HepG2 (cell line): Measurements from ENCODE around the gene ARL6IP4. TPM values are rescaled to one million over a fixed set of nuclear protein-coding genes. Genes with fewer than 3 reads are reported as not detected.

ENCODE experiments used
- ARHGAP35 ChIP-seq: sonication (generic); formaldehyde crosslinking; IDR thresholded peaks from 2 replicates; pipeline ENCODE4 v1.9.0; 2022; ENCODE audit warnings: mild to moderate bottlenecking, inconsistent platforms, moderate library complexity, missing genetic modification reagents, borderline replicate concordance
- ESRRA ChIP-seq: sonication (generic); formaldehyde crosslinking; IDR thresholded peaks from 2 replicates; pipeline ENCODE4 v1.5.1; 2020; ENCODE audit warnings: mild to moderate bottlenecking, low read depth, missing genetic modification reagents
- FOXA3 ChIP-seq: IDR thresholded peaks from 2 replicates; pipeline ENCODE4 v1.6.1; 2016; ENCODE audit warnings: missing genetic modification reagents, missing compliant biosample characterization
- GABPB1 ChIP-seq: IDR thresholded peaks from 2 replicates; pipeline ENCODE4 v1.6.1; 2016; ENCODE audit warnings: mild to moderate bottlenecking, missing genetic modification reagents, moderate library complexity, missing compliant biosample characterization
- GATAD2A ChIP-seq: IDR thresholded peaks from 2 replicates; pipeline ENCODE4 v1.6.1; 2016
- GPN1 ChIP-seq: sonication (generic); formaldehyde crosslinking; IDR thresholded peaks from 2 replicates; pipeline ENCODE4 v1.5.1; 2020; ENCODE audit warnings: missing genetic modification reagents, borderline replicate concordance
- JUND ChIP-seq: sonication (generic); formaldehyde crosslinking; IDR thresholded peaks from 2 replicates; pipeline ENCODE4 v1.8.0; 2022; ENCODE audit warnings: mild to moderate bottlenecking, missing genetic modification reagents
- MYC ChIP-seq: sonication (generic); formaldehyde crosslinking; IDR thresholded peaks from 2 replicates; pipeline ENCODE4 v1.9.0; 2021; ENCODE audit warnings: missing genetic modification reagents, borderline replicate concordance
- PLSCR1 ChIP-seq: sonication (generic); formaldehyde crosslinking; IDR thresholded peaks from 2 replicates; pipeline ENCODE4 v1.5.0; 2020; ENCODE audit warnings: missing genetic modification reagents, mild to moderate bottlenecking, borderline replicate concordance
- REL ChIP-seq: sonication (generic); formaldehyde crosslinking; conservative IDR thresholded peaks from 2 replicates; pipeline ENCODE4 v1.8.0; 2022; ENCODE audit warnings: mild to moderate bottlenecking, missing genetic modification reagents, moderate library complexity
- RFX1 ChIP-seq: fragments of 450-650 bp; IDR thresholded peaks from 2 replicates; pipeline ENCODE4 v1.6.1; 2017
- ZNF281 ChIP-seq: sonication (generic); formaldehyde crosslinking; IDR thresholded peaks from 2 replicates; pipeline ENCODE4 v1.4.0; 2020; ENCODE audit warnings: missing genetic modification reagents, borderline replicate concordance
- ZNF512B ChIP-seq: sonication (generic); formaldehyde crosslinking; IDR thresholded peaks from 2 replicates; pipeline ENCODE4 v1.5.1; 2020; ENCODE audit warnings: missing genetic modification reagents, mild to moderate bottlenecking, borderline replicate concordance
- ZNF687 ChIP-seq: sonication (generic); formaldehyde crosslinking; IDR thresholded peaks from 2 replicates; pipeline ENCODE4 v1.5.1; 2020; ENCODE audit warnings: mild to moderate bottlenecking, missing genetic modification reagents, moderate library complexity
- ZNF737 ChIP-seq: sonication (generic); formaldehyde crosslinking; IDR thresholded peaks from 2 replicates; pipeline ENCODE4 v1.5.0; 2020; ENCODE audit warnings: missing genetic modification reagents, mild to moderate bottlenecking, borderline replicate concordance
- ZSCAN9 ChIP-seq: IDR thresholded peaks from 2 replicates; pipeline ENCODE4 v1.6.1; 2016; ENCODE audit warnings: borderline replicate concordance
- polyA plus RNA-seq, 8 experiments: library from polyadenylated mRNA; depleted of rRNA in 3 of 8; stranded (reverse) in 7 of 8; unstranded in 1 of 8; fragments of >200 nt; fragmentation: Illumina TruSeq in 4 of 8; extraction: Trizol in 4 of 8; gene quantifications; 2 replicates each; pipeline versions ENCODE4 v1.2.1 to v1.2.3, GENCODE V29; 2011 to 2016; ENCODE audit warnings: low read depth in 4 of 8, missing spikeins in 1 of 8, mixed read lengths in 1 of 8; ENCODE audit not compliant: insufficient read depth in 1 of 8
- total RNA-seq, 5 experiments: library from RNA; depleted of rRNA; stranded (reverse); fragments of >200 nt; fragmentation: Illumina TruSeq; extraction: Trizol; gene quantifications; 2 replicates each; pipeline ENCODE4 v1.2.3, GENCODE V29; 2016; ENCODE audit warnings: low read depth in 1 of 5
- TF ChIP-seq, protein P1 (sequence below): IDR thresholded peaks from 2 replicates; pipeline ENCODE4 v1.6.1; 2012; ENCODE audit warnings: inconsistent platforms

Gene ARL6IP4
- total and polyA plus RNA-seq, 2 of the 13 experiments (the other 11 are each of a cell fraction or from before 2014, with no cell fraction given): 155 to 220 TPM

- TF ChIP-seq ZSCAN9 (CRISPR knock-in tag): no peak
- TF ChIP-seq GABPB1 (CRISPR knock-in tag): 0 out of 2 replicates have a peak, but pooled peaks have one; percentile 29
- TF ChIP-seq ZNF737 (CRISPR knock-in tag): no peak
- no peak for TF ChIP-seq PLSCR1
- no peak for TF ChIP-seq REL (CRISPR knock-in tag)
- TF ChIP-seq, protein P1, sequence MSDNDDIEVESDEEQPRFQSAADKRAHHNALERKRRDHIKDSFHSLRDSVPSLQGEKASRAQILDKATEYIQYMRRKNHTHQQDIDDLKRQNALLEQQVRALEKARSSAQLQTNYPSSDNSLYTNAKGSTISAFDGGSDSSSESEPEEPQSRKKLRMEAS: 0 out of 2 replicates have a peak, but pooled peaks have one; percentile 28
- no peak for TF ChIP-seq ZNF281
- TF ChIP-seq RFX1: no peak
- TF ChIP-seq FOXA3 (CRISPR knock-in tag): peak; percentile 45; the same call in 1 of the 2 replicates
- TF ChIP-seq JUND (CRISPR knock-in tag): no peak
- peak; percentile 15; the same call in 1 of the 2 replicates for TF ChIP-seq GATAD2A
- no peak for TF ChIP-seq ZNF512B
- peak; percentile 66 for TF ChIP-seq ZNF687 (CRISPR knock-in tag)
- peak; percentile 26; the same call in 1 of the 2 replicates for TF ChIP-seq MYC (CRISPR knock-in tag)
- no peak for TF ChIP-seq ESRRA (CRISPR knock-in tag)
- TF ChIP-seq ARHGAP35: no peak
- no peak for TF ChIP-seq GPN1 (CRISPR knock-in tag)
These were observed 33.7 kb upstream of the ARL6IP4 start (continued) for GRCh38 chr12:122946690-122947341.
